ACC112 (cell line): ENCODE results near the gene CEP131.
"Not testable (repeated sequence)": the region's sequence is repeated elsewhere in the genome, so short reads cannot be mapped to it uniquely, and the experiment has no call there.

ENCODE experiments used
- H2AFZ ChIP-seq: fragments of 200-600 bp; sonication (generic); one replicate; pipeline ENCODE4 v1.6.0; 2017; ENCODE audit warnings: antibody characterized with exemption, low read length; ENCODE audit not compliant: unreplicated experiment
- H3K27ac ChIP-seq: fragments of 200-600 bp; sonication (generic); 2 replicates; pipeline ENCODE4 v1.5.1; 2014; ENCODE audit warnings: low read depth, mild to moderate bottlenecking, antibody characterized with exemption, low read length, moderate library complexity
- H3K27me3 ChIP-seq: fragments of 200-600 bp; sonication (generic); 2 replicates; pipeline ENCODE4 v1.6.1; 2014; ENCODE audit warnings: mild to moderate bottlenecking, antibody characterized with exemption, low read length, moderate library complexity, mixed read lengths; ENCODE audit not compliant: insufficient read depth
- H3K36me3 ChIP-seq: fragments of 200-600 bp; sonication (generic); 2 replicates; pipeline ENCODE4 v1.6.1; 2016; ENCODE audit warnings: mild to moderate bottlenecking, antibody characterized with exemption, low read length, moderate library complexity, mixed read lengths; ENCODE audit not compliant: insufficient read depth
- H3K4me1 ChIP-seq: fragments of 200-600 bp; sonication (generic); one replicate; pipeline ENCODE4 v1.6.1; 2016; ENCODE audit warnings: low read length, mixed read lengths; ENCODE audit not compliant: insufficient read depth, unreplicated experiment, control insufficient read depth
- H3K4me3 ChIP-seq: fragments of 200-600 bp; sonication (generic); 2 replicates; pipeline ENCODE4 v1.5.1; 2014; ENCODE audit warnings: mild to moderate bottlenecking, low read depth, low read length
- H3K79me2 ChIP-seq: fragments of 200-600 bp; sonication (generic); one replicate; pipeline ENCODE4 v1.6.0; 2016; ENCODE audit warnings: low read length; ENCODE audit not compliant: control insufficient read depth, unreplicated experiment, insufficient read depth

The CEP131 gene

GRCh38 chr17:81231121-81231645 lies 8.4 kb upstream of the CEP131 start:
- no peaks in the 10 kb centered on the region for H3K36me3 ChIP-seq
- no peaks in the 10 kb centered on the region for H3K27me3 ChIP-seq
- H3K4me3 ChIP-seq, result no peak overlapping the region
- peaks cover 2% of the 10 kb centered on the region for H3K79me2 ChIP-seq
- no peaks in the 10 kb centered on the region for H3K4me1 ChIP-seq
- no peak overlapping the region for H3K27ac ChIP-seq
- H2AFZ ChIP-seq, result no peak overlapping the region

- Histone ChIP-seq H3K79me2 (no peaks in the 10 kb centered on the region), H3K4me1 (no peaks in the 10 kb centered on the region), H3K27me3 (no peaks in the 10 kb centered on the region), H2AFZ (no peak overlapping the region), H3K27ac (no peak overlapping the region), H3K4me3 (no peak overlapping the region), H3K36me3 (no peaks in the 10 kb centered on the region)
These were observed 7.5 kb upstream of the CEP131 start for GRCh38 chr17:81230043-81230820.

GRCh38 chr17:81229666-81229920 lies 6.8 kb upstream of the CEP131 start:
- no peaks in the 10 kb centered on the region for H3K36me3 ChIP-seq
- H3K27ac ChIP-seq, result no peak overlapping the region
- H3K27me3 ChIP-seq, result no peaks in the 10 kb centered on the region
- no peaks in the 10 kb centered on the region for H3K4me1 ChIP-seq
- no peaks in the 10 kb centered on the region for H3K79me2 ChIP-seq
- H3K4me3 ChIP-seq, result no peak overlapping the region
- H2AFZ ChIP-seq, result no peak overlapping the region

- Histone ChIP-seq H3K4me3 (no peak overlapping the region), H3K36me3 (no peaks in the 10 kb centered on the region), H3K27ac (no peak overlapping the region), H3K4me1 (no peaks in the 10 kb centered on the region), H3K27me3 (no peaks in the 10 kb centered on the region), H2AFZ (no peak overlapping the region), H3K79me2 (no peaks in the 10 kb centered on the region)
These were observed 6.3 kb upstream of the CEP131 start for GRCh38 chr17:81228834-81229665.

- no peaks in the 10 kb centered on the region for H3K79me2 ChIP-seq
- no peaks in the 10 kb centered on the region for H3K27me3 ChIP-seq
- H3K4me3 ChIP-seq, result no peak overlapping the region
- no peak overlapping the region for H2AFZ ChIP-seq
- H3K4me1 ChIP-seq, result peaks cover 3% of the 10 kb centered on the region
- H3K27ac ChIP-seq, result no peak overlapping the region
- H3K36me3 ChIP-seq, result no peaks in the 10 kb centered on the region
These were observed 5.7 kb upstream of the CEP131 start for GRCh38 chr17:81228420-81228819.

- H3K4me3 ChIP-seq, H2AFZ ChIP-seq, H3K36me3 ChIP-seq, H3K27me3 ChIP-seq, H3K27ac ChIP-seq, H3K79me2 ChIP-seq, H3K4me1 ChIP-seq: not testable (repeated sequence)
These were observed 4.9 kb upstream of the CEP131 start for GRCh38 chr17:81227630-81228029.

GRCh38 chr17:81223762-81224130 lies 981 bp upstream of the CEP131 start:
- Histone ChIP-seq H3K4me3 (peak overlapping the region; percentile 80), H3K36me3 (no peaks in the 10 kb centered on the region), H3K4me1 (peaks cover 8% of the 10 kb centered on the region), H3K79me2 (peaks cover 5% of the 10 kb centered on the region), H3K27ac (no peak overlapping the region), H3K27me3 (no peaks in the 10 kb centered on the region), H2AFZ (peak overlapping the region; percentile 99)

- peaks cover 8% of the 10 kb centered on the region for H3K4me1 ChIP-seq
- H3K79me2 ChIP-seq, result peaks cover 5% of the 10 kb centered on the region
- peak overlapping the region; percentile 94 for H3K4me3 ChIP-seq
- H3K27ac ChIP-seq, result no peak overlapping the region
- no peaks in the 10 kb centered on the region for H3K36me3 ChIP-seq
- peak overlapping the region; percentile 83 for H2AFZ ChIP-seq
- no peaks in the 10 kb centered on the region for H3K27me3 ChIP-seq
These were observed 202 bp downstream of the CEP131 start for GRCh38 chr17:81222620-81222905.

- H3K4me3 ChIP-seq, result peak overlapping the region; percentile 94
- peaks cover 8% of the 10 kb centered on the region for H3K4me1 ChIP-seq
- H3K79me2 ChIP-seq, result peaks cover 5% of the 10 kb centered on the region
- H3K27me3 ChIP-seq, result no peaks in the 10 kb centered on the region
- H3K36me3 ChIP-seq, result no peaks in the 10 kb centered on the region
- no peak overlapping the region for H3K27ac ChIP-seq
- peak overlapping the region; percentile 83 for H2AFZ ChIP-seq
These were observed 734 bp downstream of the CEP131 start for GRCh38 chr17:81221842-81222619.

- Histone ChIP-seq H3K27me3 (no peaks in the 10 kb centered on the region), H3K36me3 (no peaks in the 10 kb centered on the region), H2AFZ (no peak overlapping the region), H3K4me1 (peaks cover 8% of the 10 kb centered on the region), H3K27ac (no peak overlapping the region), H3K79me2 (peaks cover 5% of the 10 kb centered on the region), H3K4me3 (peak overlapping the region; percentile 94; the same call in 1 of the 2 replicates)
These were observed 1.4 kb downstream of the CEP131 start for GRCh38 chr17:81221371-81221841.
